Activated CD8-positive, alpha-beta T cell treated with anti-CD3 and anti-CD28 coated beads, Interleukin-2, amount 10 ng/mL, durations not matched to agents 7 days and 5 days (primary cell): Measurements from ENCODE around the gene NUMA1. TPM values are rescaled to one million over a fixed set of nuclear protein-coding genes. Genes with fewer than 3 reads are reported as not detected.

Source experiments
- ATAC-seq: fragments of 150-1000 bp; cut with Tn5 transposase; one replicate; pipeline ENCODE4 v1.10.0; 2021; ENCODE audit warnings: moderate library complexity
- CTCF ChIA-PET: fragments of 350-600 bp; sonication (Branson Sonifier 250); formaldehyde crosslinking; loops from one replicate; lab custom pipeline; 2021; ENCODE audit warnings: antibody characterized with exemption; lab: Charles Lee
- POLR2A ChIA-PET: fragments of 350-600 bp; sonication (Branson Sonifier 250); formaldehyde crosslinking; loops from one replicate; lab custom pipeline; 2021; ENCODE audit warnings: antibody characterized with exemption; lab: Charles Lee
- DNase-seq: peaks from one replicate; pipeline ENCODE4 v3.0.0-alpha.2; 2020
- H3K27ac Mint-ChIP-seq: one replicate; pipeline ENCODE4 v1.8.0; 2021; ENCODE audit warnings: mild to moderate bottlenecking, mixed read lengths
- H3K27me3 Mint-ChIP-seq: one replicate; pipeline ENCODE4 v1.8.0; 2021; ENCODE audit warnings: low read depth, mixed read lengths
- H3K36me3 Mint-ChIP-seq: one replicate; pipeline ENCODE4 v1.8.0; 2021; ENCODE audit warnings: low read depth, mixed read lengths
- H3K4me1 Mint-ChIP-seq: one replicate; pipeline ENCODE4 v1.8.0; 2021; ENCODE audit warnings: low read depth, mixed read lengths
- H3K4me3 Mint-ChIP-seq: one replicate; pipeline ENCODE4 v1.8.0; 2021; ENCODE audit warnings: mild to moderate bottlenecking, mixed read lengths
- H3K9me3 Mint-ChIP-seq: one replicate; pipeline ENCODE4 v1.8.0; 2022; ENCODE audit warnings: mixed read lengths; ENCODE audit not compliant: insufficient read depth
- total RNA-seq, 2 experiments: library from RNA; stranded (reverse); gene quantifications; one replicate each; pipeline ENCODE4 v1.2.3, GENCODE V29; 2021

NUMA1 gene
- total RNA-seq, 2 experiments from 2014 or later = 198 to 199 TPM

GRCh38 chr11:72067266-72067665 is 13.1 kb downstream of the NUMA1 start:
- Mint-ChIP-seq H3K9me3 (no peaks in the 10 kb centered on the region), H3K27ac (no peak overlapping the region), H3K4me1 (peaks cover 43% of the 10 kb centered on the region), H3K27me3 (no peaks in the 10 kb centered on the region), H3K4me3 (no peak overlapping the region), H3K36me3 (peaks cover 44% of the 10 kb centered on the region)
- ATAC-seq = no peak
- no peak for DNase-seq
- POLR2A ChIA-PET = no interaction called here
- CTCF ChIA-PET = interaction anchor here (1.7 to 2.0 kb wide), 2 partner anchors 43 to 88 kb away, joined by 3 to 12 read pairs; no protein-coding TSS in a partner anchor

GRCh38 chr11:72066855-72067254 is 13.5 kb downstream of the NUMA1 start:
- H3K9me3 Mint-ChIP-seq = no peaks in the 10 kb centered on the region
- ChIA-PET CTCF (interaction anchor here (1.7 to 2.0 kb wide), 2 partner anchors 42 to 88 kb away, joined by 3 to 12 read pairs; no protein-coding TSS in a partner anchor), POLR2A (no interaction called here)
- no peak overlapping the region for H3K27ac Mint-ChIP-seq
- peaks cover 45% of the 10 kb centered on the region for H3K36me3 Mint-ChIP-seq
- DNase-seq = no peak
- H3K4me3 Mint-ChIP-seq = no peak overlapping the region
- ATAC-seq = no peak
- peaks cover 40% of the 10 kb centered on the region for H3K4me1 Mint-ChIP-seq
- H3K27me3 Mint-ChIP-seq = no peaks in the 10 kb centered on the region

- ATAC-seq (no peak), DNase-seq (no peak)
- Mint-ChIP-seq H3K36me3 (peaks cover 32% of the 10 kb centered on the region), H3K4me3 (no peak overlapping the region), H3K4me1 (peaks cover 15% of the 10 kb centered on the region), H3K9me3 (no peaks in the 10 kb centered on the region), H3K27me3 (no peaks in the 10 kb centered on the region), H3K27ac (peak overlapping the region; percentile 32)
- ChIA-PET CTCF (interaction anchor here (1.1 kb wide), 1 partner anchor 11 kb away, joined by 4 read pairs; no protein-coding TSS in a partner anchor), POLR2A (interaction anchor here (0.6 to 0.7 kb wide), 2 partner anchors 145 to 353 kb away, joined by 3 read pairs; no protein-coding TSS in a partner anchor)
Observed at GRCh38 chr11:72061739-72062396, 18.5 kb downstream of the NUMA1 start.

- no peak overlapping the region for H3K4me3 Mint-ChIP-seq
- H3K4me1 Mint-ChIP-seq = peaks cover 9% of the 10 kb centered on the region
- ChIA-PET CTCF (interaction anchor here (1.2 kb wide), 1 partner anchor 18 kb away, joined by 3 read pairs; no protein-coding TSS in a partner anchor), POLR2A (interaction anchor here (0.6 kb wide), 1 partner anchor 18 kb away, joined by 4 read pairs; no protein-coding TSS in a partner anchor)
- no peaks in the 10 kb centered on the region for H3K9me3 Mint-ChIP-seq
- ATAC-seq (no peak), DNase-seq (no peak)
- no peak overlapping the region for H3K27ac Mint-ChIP-seq
- peaks cover 23% of the 10 kb centered on the region for H3K36me3 Mint-ChIP-seq
- no peaks in the 10 kb centered on the region for H3K27me3 Mint-ChIP-seq
Observed at GRCh38 chr11:72058416-72059034, 21.8 kb downstream of the NUMA1 start.

- CTCF ChIA-PET = interaction anchor here (1.0 to 3.2 kb wide), 4 partner anchors 16 to 95 kb away, joined by 3 to 17 read pairs (median 4); no protein-coding TSS in a partner anchor
- no peaks in the 10 kb centered on the region for H3K9me3 Mint-ChIP-seq
- H3K4me1 Mint-ChIP-seq = no peaks in the 10 kb centered on the region
- H3K27ac Mint-ChIP-seq = no peak overlapping the region
- H3K36me3 Mint-ChIP-seq = peaks cover 34% of the 10 kb centered on the region
- ATAC-seq (no peak), DNase-seq (no peak)
- H3K4me3 Mint-ChIP-seq = no peak overlapping the region
- POLR2A ChIA-PET = no interaction called here
- H3K27me3 Mint-ChIP-seq = no peaks in the 10 kb centered on the region
Observed at GRCh38 chr11:72048766-72049460, 31.4 kb downstream of the NUMA1 start.

DNA sequence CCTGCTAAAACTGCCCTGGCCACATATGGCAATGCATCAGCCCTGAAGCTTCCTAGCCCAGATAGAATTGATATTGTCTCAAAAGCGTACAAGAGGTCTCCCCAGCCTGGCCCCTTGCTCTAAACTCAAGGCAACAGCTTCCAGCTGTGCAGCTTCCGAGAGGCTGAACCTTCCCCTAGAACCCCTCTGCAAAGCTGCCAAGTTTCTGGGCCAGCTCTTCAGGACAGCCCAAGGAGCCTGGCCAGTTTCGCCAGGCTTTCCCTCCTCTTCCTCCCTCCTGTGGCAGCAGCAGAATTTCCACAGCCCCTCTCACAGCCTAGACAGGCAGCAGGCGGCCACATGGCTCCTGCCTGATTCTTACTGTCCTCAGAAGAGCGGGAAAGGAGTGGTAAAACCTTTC is 34.5 kb downstream of the NUMA1 start:
- ChIA-PET POLR2A (no interaction called here), CTCF (interaction anchor here (3.2 kb wide), 1 partner anchor 20 kb away, joined by 17 read pairs; no protein-coding TSS in a partner anchor)
- H3K36me3 Mint-ChIP-seq = peaks cover 37% of the 10 kb centered on the region
- no peak for DNase-seq
- H3K27me3 Mint-ChIP-seq = no peaks in the 10 kb centered on the region
- H3K4me1 Mint-ChIP-seq = no peaks in the 10 kb centered on the region
- ATAC-seq = no peak
- no peak overlapping the region for H3K27ac Mint-ChIP-seq
- no peaks in the 10 kb centered on the region for H3K9me3 Mint-ChIP-seq
- H3K4me3 Mint-ChIP-seq = no peak overlapping the region

DNA sequence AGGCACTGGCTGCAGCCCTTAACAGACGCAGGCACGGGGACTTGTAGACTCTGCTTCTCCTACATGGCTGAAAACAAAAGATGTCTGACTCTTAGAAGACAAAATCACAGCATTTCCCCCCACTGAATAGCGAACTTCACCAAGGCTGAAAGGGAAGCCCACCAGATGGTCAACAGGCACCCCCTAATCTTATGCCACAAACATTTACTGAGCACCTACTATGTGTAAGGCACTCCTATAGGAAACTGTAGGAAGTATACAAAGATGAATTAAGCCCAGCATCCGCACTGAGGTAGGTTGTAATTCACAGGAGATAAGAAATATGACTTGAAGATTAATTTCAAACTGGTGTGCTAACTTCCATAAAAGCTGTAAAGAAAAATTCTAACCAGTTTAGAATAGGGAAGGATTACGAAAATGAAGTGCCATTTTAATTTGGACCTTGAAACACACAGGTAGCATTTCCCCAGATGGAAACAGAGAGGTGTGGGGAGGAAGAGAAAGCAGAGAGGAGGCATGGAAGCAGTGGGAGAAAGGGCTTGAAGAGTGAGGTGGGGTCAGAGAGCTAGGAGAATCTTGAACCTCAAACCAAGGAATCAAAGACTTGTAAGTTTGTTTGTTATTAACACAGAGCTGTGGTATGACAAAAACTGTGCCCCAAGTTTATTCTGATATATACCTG is 38.1 kb downstream of the NUMA1 start:
- no peak overlapping the region for H3K4me3 Mint-ChIP-seq
- DNase-seq (no peak), ATAC-seq (no peak)
- H3K27me3 Mint-ChIP-seq = no peaks in the 10 kb centered on the region
- ChIA-PET CTCF (interaction anchor here (1.3 to 2.5 kb wide), 3 partner anchors 9 to 36 kb away, joined by 3 to 9 read pairs (median 3); no protein-coding TSS in a partner anchor), POLR2A (no interaction called here)
- no peak overlapping the region for H3K27ac Mint-ChIP-seq
- H3K9me3 Mint-ChIP-seq = no peaks in the 10 kb centered on the region
- peaks cover 20% of the 10 kb centered on the region for H3K36me3 Mint-ChIP-seq
- H3K4me1 Mint-ChIP-seq = no peaks in the 10 kb centered on the region

DNA sequence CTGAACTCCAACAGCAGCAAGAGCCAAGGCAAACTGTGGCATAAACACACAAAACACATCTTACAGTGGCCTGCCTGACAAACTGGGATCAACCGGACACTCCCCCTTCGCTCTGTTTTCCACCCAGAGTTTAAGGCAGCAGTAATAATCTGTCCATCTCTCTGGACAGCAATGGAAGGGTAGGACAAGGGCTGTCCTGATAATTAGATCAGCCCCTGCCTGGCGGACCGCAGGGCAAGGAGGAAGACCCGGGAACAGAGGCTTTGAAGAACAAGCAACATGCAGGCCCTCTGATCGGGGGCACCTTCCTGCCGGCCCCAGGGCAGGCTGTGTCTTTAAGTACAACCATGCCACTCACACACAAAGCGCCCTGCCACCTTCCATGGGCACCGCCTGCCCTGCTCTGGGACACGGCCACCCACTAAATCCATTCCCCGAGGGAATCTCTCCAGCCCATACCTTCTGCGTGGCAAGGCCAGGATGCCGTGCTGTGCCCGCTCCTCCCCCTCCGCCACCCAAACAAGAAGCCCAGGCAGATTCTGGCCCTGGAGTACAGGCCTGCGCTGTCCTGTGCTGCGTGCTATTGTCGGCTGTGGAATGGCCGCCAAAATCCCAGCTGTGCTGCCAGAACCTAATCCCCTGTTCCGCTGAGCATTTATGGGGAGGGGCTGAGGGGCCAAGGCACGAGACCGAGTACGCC is 38.8 kb downstream of the NUMA1 start:
- POLR2A ChIA-PET = interaction anchor here (2.7 kb wide), 1 partner anchor 37 kb away, joined by 18 read pairs; the partner anchor contains the start of gene NUMA1
- Mint-ChIP-seq H3K9me3 (no peaks in the 10 kb centered on the region), H3K27ac (no peak overlapping the region), H3K4me3 (no peak overlapping the region), H3K4me1 (peaks cover 6% of the 10 kb centered on the region), H3K36me3 (peaks cover 24% of the 10 kb centered on the region), H3K27me3 (no peaks in the 10 kb centered on the region)
- peak; percentile 43 for ATAC-seq
- peak; percentile 40 for DNase-seq
- CTCF ChIA-PET = interaction anchor here (1.3 to 4.4 kb wide), 5 partner anchors 10 to 389 kb away, joined by 3 to 58 read pairs (median 9); no protein-coding TSS in a partner anchor

DNA sequence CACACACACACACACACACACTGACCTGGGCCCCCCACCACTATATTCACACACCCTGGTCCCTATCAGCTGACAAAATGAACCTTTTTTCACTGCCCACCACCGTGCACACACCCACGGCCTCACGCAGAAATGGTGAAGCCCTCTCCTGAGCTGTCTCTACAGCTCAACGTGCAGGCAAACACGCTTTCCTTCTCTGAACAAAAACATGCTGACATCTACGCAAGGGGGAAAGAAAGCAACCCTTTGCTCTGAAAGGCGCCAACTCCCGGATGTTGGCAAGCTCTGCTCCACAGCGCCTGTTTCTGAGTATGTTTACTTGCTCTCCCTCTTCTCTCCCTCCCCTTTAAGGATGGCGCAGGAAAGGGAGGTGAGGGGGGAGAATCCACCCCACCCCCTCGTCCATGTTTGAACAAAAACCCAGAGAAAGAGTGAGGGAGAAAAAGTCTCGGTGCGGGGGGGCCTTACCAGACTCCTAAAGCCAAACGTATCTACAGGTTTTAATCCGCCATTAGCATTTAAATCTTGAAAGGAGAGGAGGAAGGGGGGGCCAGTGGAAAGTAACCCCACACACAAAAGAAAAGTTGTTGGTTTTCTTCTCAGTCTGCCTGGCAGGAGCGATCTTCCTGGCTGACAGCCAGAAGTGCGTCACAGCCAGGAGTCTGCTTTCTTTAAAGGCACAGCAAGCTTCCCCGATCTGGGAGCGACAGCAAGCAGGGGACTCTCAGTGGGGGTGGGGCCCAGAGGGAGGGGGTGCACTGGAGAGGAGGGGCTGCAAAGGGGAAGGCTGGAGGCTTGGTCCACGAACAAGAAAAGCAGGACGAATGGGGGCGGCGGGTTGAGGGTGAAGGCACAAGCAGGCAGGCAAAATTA is 39.6 kb downstream of the NUMA1 start:
- ATAC-seq (peak; percentile 68), DNase-seq (peak; percentile 73)
- CTCF ChIA-PET = interaction anchor here (0.7 to 4.4 kb wide), 12 partner anchors 10 to 390 kb away, joined by 3 to 58 read pairs (median 4); no protein-coding TSS in a partner anchor
- Mint-ChIP-seq H3K36me3 (peaks cover 28% of the 10 kb centered on the region), H3K27ac (no peak overlapping the region), H3K9me3 (no peaks in the 10 kb centered on the region), H3K4me3 (no peak overlapping the region), H3K4me1 (peaks cover 7% of the 10 kb centered on the region), H3K27me3 (no peaks in the 10 kb centered on the region)
- POLR2A ChIA-PET = interaction anchor here (0.7 to 2.7 kb wide), 15 partner anchors 10 to 183 kb away, joined by 3 to 18 read pairs (median 5); partner anchors contain the start of genes ANAPC15, NUMA1, RNF121 and XNDC1N
